CD4-positive, CD25-positive, alpha-beta regulatory T cell (primary cell): Measurements from ENCODE around the gene CLDN10. TPM values are rescaled to one million over a fixed set of nuclear protein-coding genes. Genes with fewer than 3 reads are reported as not detected.

Experiments used
- ATAC-seq, 2 donors: fragments of 150-1000 bp; cut with Tn5 transposase; one replicate each; pipeline ENCODE4 v1.10.0; 2021; ENCODE audit warnings: low read depth in 2 of 2, moderate number of reproducible peaks in 2 of 2, moderate library complexity in 1 of 2
- DNase-seq, 3 donors: peaks; one replicate each; pipeline versions ENCODE4 v3.0.0 to v3.0.0-alpha.2; 2012 to 2022; ENCODE audit warnings: mixed read lengths in 1 of 3
- H3K27ac ChIP-seq: one replicate; pipeline ENCODE4 v1.7.0; 2013; ENCODE audit warnings: mild to moderate bottlenecking, low read length; ENCODE audit not compliant: insufficient read depth, poor library complexity, severe bottlenecking
- H3K27me3 ChIP-seq: one replicate; pipeline ENCODE4 v1.7.0; 2013; ENCODE audit warnings: low read length; ENCODE audit not compliant: control insufficient read depth, insufficient read depth
- H3K36me3 ChIP-seq: one replicate; pipeline ENCODE4 v1.7.0; 2013; ENCODE audit warnings: mild to moderate bottlenecking, low read length, moderate library complexity; ENCODE audit not compliant: control insufficient read depth, insufficient read depth
- H3K4me1 ChIP-seq: 2 replicates; pipeline ENCODE4 v1.7.0; 2013; ENCODE audit warnings: mild to moderate bottlenecking, low read length; ENCODE audit not compliant: insufficient read depth, control insufficient read depth, poor library complexity, severe bottlenecking
- H3K4me3 ChIP-seq: one replicate; pipeline ENCODE4 v1.7.0; 2013; ENCODE audit warnings: low read depth, mild to moderate bottlenecking, low read length, moderate library complexity
- H3K9me3 ChIP-seq, 2 experiments: 1 replicate in 1 of 2; 2 replicates in 1 of 2; pipeline ENCODE4 v1.7.0; 2013; ENCODE audit warnings: low read length in 2 of 2, mild to moderate bottlenecking in 1 of 2, moderate library complexity in 1 of 2; ENCODE audit not compliant: control insufficient read depth in 2 of 2
- H3K27ac Mint-ChIP-seq, 3 donors: one replicate each; pipeline ENCODE4 v1.8.0; 2020 to 2022; ENCODE audit warnings: mild to moderate bottlenecking in 3 of 3, mixed read lengths in 3 of 3, moderate library complexity in 2 of 3
- H3K27me3 Mint-ChIP-seq: one replicate; pipeline ENCODE4 v1.8.0; 2022; ENCODE audit warnings: mild to moderate bottlenecking, mixed read lengths
- H3K36me3 Mint-ChIP-seq: one replicate; pipeline ENCODE4 v1.8.0; 2020; ENCODE audit warnings: mixed read lengths
- H3K4me1 Mint-ChIP-seq, 4 donors: one replicate each; pipeline ENCODE4 v1.8.0; 2020 to 2022; ENCODE audit warnings: mixed read lengths in 4 of 4, mild to moderate bottlenecking in 1 of 4
- H3K4me3 Mint-ChIP-seq, 4 donors: one replicate each; pipeline ENCODE4 v1.8.0; 2020 to 2022; ENCODE audit warnings: mild to moderate bottlenecking in 4 of 4, mixed read lengths in 4 of 4, moderate library complexity in 3 of 4
- H3K9me3 Mint-ChIP-seq, 7 donors: one replicate each; pipeline ENCODE4 v1.8.0; 2020 to 2022; ENCODE audit warnings: mixed read lengths in 7 of 7, mild to moderate bottlenecking in 3 of 7, moderate library complexity in 2 of 7
- polyA plus RNA-seq, 4 donors: library from polyadenylated mRNA; unstranded; fragments of 300-500 nt; fragmentation: Illumina TruSeq; gene quantifications; one replicate each; pipeline ENCODE4 v1.2.3, GENCODE V29; 2021
- total RNA-seq: library from RNA; stranded (reverse); gene quantifications from one replicate; pipeline ENCODE4 v1.2.3, GENCODE V29; 2022

Gene CLDN10
- total and polyA plus RNA-seq, 5 donors from 2014 or later: not detected

GRCh38 chr13:95603887-95604555, 51.5 kb downstream of the CLDN10 start:
- H3K36me3 Mint-ChIP-seq: no peaks in the 10 kb centered on the region
- H3K4me3 Mint-ChIP-seq: no peak overlapping the region
- H3K4me1 ChIP-seq: no peaks in the 10 kb centered on the region
- no peaks in the 10 kb centered on the region for H3K36me3 ChIP-seq
- no peak overlapping the region for H3K27ac ChIP-seq
- H3K9me3 ChIP-seq: no peaks in the 10 kb centered on the region
- no peaks in the 10 kb centered on the region for H3K4me1 Mint-ChIP-seq
- H3K27me3 Mint-ChIP-seq: no peaks in the 10 kb centered on the region
- no peak for ATAC-seq
- peaks cover 0 to 3% (median 0%) of the 10 kb centered on the region in 7 donors for H3K9me3 Mint-ChIP-seq
- no peak overlapping the region for H3K27ac Mint-ChIP-seq
- no peak overlapping the region for H3K4me3 ChIP-seq
- DNase-seq: no peak
- peaks cover 9% of the 10 kb centered on the region for H3K27me3 ChIP-seq

GRCh38 chr13:95604556-95604915, 52.0 kb downstream of the CLDN10 start:
- Histone ChIP-seq H3K4me1 (no peaks in the 10 kb centered on the region), H3K36me3 (no peaks in the 10 kb centered on the region), H3K27ac (no peak overlapping the region), H3K27me3 (peaks cover 9% of the 10 kb centered on the region), H3K4me3 (no peak overlapping the region), H3K9me3 (no peaks in the 10 kb centered on the region)
- Mint-ChIP-seq H3K36me3 (no peaks in the 10 kb centered on the region), H3K4me1 (no peaks in the 10 kb centered on the region), H3K4me3 (no peak overlapping the region), H3K27me3 (no peaks in the 10 kb centered on the region), H3K27ac (no peak overlapping the region), H3K9me3 (peaks cover 0 to 3% (median 0%) of the 10 kb centered on the region in 7 donors)
- no peak for DNase-seq
- ATAC-seq: no peak

GRCh38 chr13:95605448-95606125, 53.1 kb downstream of the CLDN10 start:
- Histone ChIP-seq H3K36me3 (no peaks in the 10 kb centered on the region), H3K27ac (no peak overlapping the region), H3K9me3 (no peaks in the 10 kb centered on the region), H3K4me1 (no peaks in the 10 kb centered on the region), H3K4me3 (no peak overlapping the region), H3K27me3 (peaks cover 9% of the 10 kb centered on the region)
- Mint-ChIP-seq H3K9me3 (peaks cover 0 to 3% (median 0%) of the 10 kb centered on the region in 7 donors), H3K36me3 (no peaks in the 10 kb centered on the region), H3K27ac (no peak overlapping the region), H3K4me1 (no peaks in the 10 kb centered on the region), H3K27me3 (no peaks in the 10 kb centered on the region), H3K4me3 (no peak overlapping the region)
- ATAC-seq: no peak
- no peak for DNase-seq

- Histone ChIP-seq H3K9me3 (no peaks in the 10 kb centered on the region), H3K4me1 (no peaks in the 10 kb centered on the region), H3K4me3 (no peak overlapping the region), H3K27me3 (peaks cover 9% of the 10 kb centered on the region), H3K27ac (no peak overlapping the region), H3K36me3 (no peaks in the 10 kb centered on the region)
- no peaks in the 10 kb centered on the region for H3K4me1 Mint-ChIP-seq
- no peaks in the 10 kb centered on the region for H3K27me3 Mint-ChIP-seq
- H3K4me3 Mint-ChIP-seq: no peak overlapping the region
- ATAC-seq (no peak), DNase-seq (no peak)
- H3K36me3 Mint-ChIP-seq: no peaks in the 10 kb centered on the region
- H3K27ac Mint-ChIP-seq: no peak overlapping the region
- H3K9me3 Mint-ChIP-seq: peaks cover 0 to 2% (median 0%) of the 10 kb centered on the region in 7 donors
Measured at GRCh38 chr13:95607366-95607765, 54.8 kb downstream of the CLDN10 start.

- Histone ChIP-seq H3K27me3 (peaks cover 9% of the 10 kb centered on the region), H3K4me3 (no peak overlapping the region), H3K4me1 (no peaks in the 10 kb centered on the region), H3K27ac (no peak overlapping the region), H3K36me3 (no peaks in the 10 kb centered on the region), H3K9me3 (no peaks in the 10 kb centered on the region)
- no peaks in the 10 kb centered on the region for H3K27me3 Mint-ChIP-seq
- H3K36me3 Mint-ChIP-seq: no peaks in the 10 kb centered on the region
- no peak overlapping the region for H3K27ac Mint-ChIP-seq
- H3K4me1 Mint-ChIP-seq: no peaks in the 10 kb centered on the region
- DNase-seq (no peak), ATAC-seq (no peak)
- peaks cover 0 to 2% (median 0%) of the 10 kb centered on the region in 7 donors for H3K9me3 Mint-ChIP-seq
- H3K4me3 Mint-ChIP-seq: no peak overlapping the region
Measured at GRCh38 chr13:95608640-95609323, 56.3 kb downstream of the CLDN10 start.

DNA sequence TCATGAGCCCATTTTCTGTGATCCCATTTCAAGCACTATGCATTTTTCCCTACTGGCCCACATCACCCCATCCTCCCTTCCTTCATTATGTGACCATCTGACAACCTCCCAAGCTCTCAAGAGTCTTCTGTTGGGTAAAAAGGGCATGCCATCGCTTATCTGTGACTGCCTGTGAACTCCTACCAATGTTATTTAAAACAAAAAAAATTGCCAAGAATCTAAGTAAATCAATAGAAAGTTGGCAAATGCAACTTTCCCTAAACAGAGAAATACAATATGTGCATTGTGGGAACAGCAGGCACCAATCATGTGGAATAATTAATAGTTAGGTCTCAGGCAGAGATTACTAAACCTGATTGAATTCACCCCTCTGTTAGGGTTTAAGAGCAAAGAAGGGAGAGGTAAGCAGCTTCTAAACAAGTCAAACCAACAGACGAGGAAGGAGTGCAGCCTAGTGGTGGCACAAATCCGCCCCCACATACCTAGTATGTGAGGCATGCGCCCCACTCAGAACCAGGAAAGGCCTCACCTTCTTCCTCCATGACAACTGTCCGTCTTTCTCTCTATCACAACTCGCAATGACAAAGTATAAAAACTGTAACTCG, 62.2 kb downstream of the CLDN10 start:
- no peak overlapping the region for H3K27ac Mint-ChIP-seq
- Histone ChIP-seq H3K27me3 (no peaks in the 10 kb centered on the region), H3K4me3 (no peak overlapping the region), H3K4me1 (no peaks in the 10 kb centered on the region), H3K27ac (no peak overlapping the region), H3K36me3 (no peaks in the 10 kb centered on the region), H3K9me3 (no peaks in the 10 kb centered on the region)
- DNase-seq (no peak), ATAC-seq (no peak)
- H3K27me3 Mint-ChIP-seq: peaks cover 14% of the 10 kb centered on the region
- H3K36me3 Mint-ChIP-seq: no peaks in the 10 kb centered on the region
- no peaks in the 10 kb centered on the region for H3K4me1 Mint-ChIP-seq
- H3K9me3 Mint-ChIP-seq: no peaks in the 10 kb centered on the region
- H3K4me3 Mint-ChIP-seq: no peak overlapping the region

GRCh38 chr13:95615539-95615938, 63.0 kb downstream of the CLDN10 start:
- DNase-seq (no peak), ATAC-seq (no peak)
- Mint-ChIP-seq H3K27ac (no peak overlapping the region), H3K27me3 (peaks cover 14% of the 10 kb centered on the region), H3K9me3 (peaks cover 0 to 1% (median 0%) of the 10 kb centered on the region in 7 donors), H3K4me3 (no peak overlapping the region), H3K36me3 (no peaks in the 10 kb centered on the region), H3K4me1 (no peaks in the 10 kb centered on the region)
- Histone ChIP-seq H3K27ac (no peak overlapping the region), H3K4me3 (no peak overlapping the region), H3K4me1 (no peaks in the 10 kb centered on the region), H3K36me3 (no peaks in the 10 kb centered on the region), H3K9me3 (no peaks in the 10 kb centered on the region), H3K27me3 (no peaks in the 10 kb centered on the region)
